ENCODE results near the gene CBFA2T2.

The CBFA2T2 gene

GRCh38 chr20:33656010-33656782 lies 166.3 kb downstream of the CBFA2T2 start:
- no peak for DNase-seq

- no peak for DNase-seq
These were observed 167.1 kb downstream of the CBFA2T2 start for GRCh38 chr20:33656783-33657703.

GRCh38 chr20:33657704-33658095 lies 167.8 kb downstream of the CBFA2T2 start:
- DNase-seq, result no peak

DNA sequence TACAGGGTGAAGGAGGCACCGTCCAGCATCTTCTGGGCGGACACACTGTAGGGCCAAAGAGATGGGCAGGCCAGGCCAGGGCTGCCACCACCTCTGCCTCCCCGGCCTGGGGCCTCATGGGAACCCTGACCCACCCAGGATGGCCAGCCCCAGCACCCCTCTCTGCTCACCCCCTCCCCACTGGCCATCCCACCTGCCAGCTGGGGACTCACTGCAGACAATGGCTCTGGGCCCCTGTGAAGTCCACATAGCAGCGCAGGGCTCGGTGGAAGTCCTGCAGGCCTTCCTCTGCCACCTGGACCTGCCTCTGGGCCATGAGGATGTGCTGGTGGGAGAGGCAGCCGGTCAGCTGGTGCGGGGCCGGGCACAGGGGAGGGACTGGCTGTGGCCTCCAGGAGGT lies 168.6 kb downstream of the CBFA2T2 start:
- no peak for DNase-seq

DNA sequence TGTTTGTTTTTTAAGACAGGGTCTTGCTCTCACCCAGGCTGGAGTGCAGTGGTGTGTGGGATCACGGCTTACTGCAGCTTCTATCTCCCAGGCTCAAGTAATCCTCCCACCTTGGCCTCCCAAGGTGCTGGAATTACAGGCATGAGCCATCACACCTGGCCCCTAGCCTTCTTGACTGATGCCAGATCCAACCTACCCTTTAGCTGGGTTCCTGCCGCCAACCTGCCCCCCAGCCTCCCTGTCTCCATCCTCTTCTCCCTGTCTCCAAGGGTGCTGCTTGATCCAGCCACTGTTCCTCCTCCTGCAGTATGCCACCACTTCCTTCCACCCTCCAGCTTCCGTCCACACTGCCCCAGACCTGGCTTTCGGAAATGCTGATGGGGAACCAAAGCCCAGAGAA lies 169.0 kb downstream of the CBFA2T2 start:
- no peak for DNase-seq

DNA sequence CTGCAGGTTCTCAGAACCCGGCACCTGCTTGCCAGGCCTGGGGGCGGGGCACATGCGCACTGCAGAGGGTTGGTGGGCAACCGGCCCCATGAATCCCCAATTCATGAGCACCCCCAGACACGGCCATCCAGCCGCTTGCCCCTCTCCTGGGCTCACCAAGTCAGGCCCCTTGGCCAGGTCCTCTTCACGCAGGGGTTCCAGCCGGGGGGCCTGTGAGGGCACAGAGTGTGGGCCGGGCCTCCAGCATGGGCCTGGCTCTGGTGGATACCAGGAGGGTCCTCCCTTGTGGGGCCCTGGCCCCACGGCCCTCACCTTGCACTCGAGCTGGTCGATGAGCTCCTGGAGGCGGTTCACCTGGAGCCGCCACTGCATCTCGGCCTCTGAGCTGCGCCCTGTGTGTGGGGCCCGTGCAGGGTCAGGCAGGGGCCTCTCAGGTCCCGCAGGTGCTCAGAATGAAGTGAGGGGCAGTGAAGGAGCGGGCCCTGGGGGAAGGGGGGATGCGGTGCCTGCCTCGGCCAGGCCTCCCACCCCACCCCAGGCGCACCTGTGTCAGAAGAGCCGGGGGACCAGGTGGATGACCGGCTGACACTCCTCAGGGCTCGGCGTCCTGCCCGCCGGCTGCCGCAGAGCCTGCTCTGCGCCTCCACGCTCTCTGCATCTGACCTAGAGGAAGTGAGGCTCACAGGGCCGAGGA lies 169.6 kb downstream of the CBFA2T2 start:
- DNase-seq, result no peak

DNA sequence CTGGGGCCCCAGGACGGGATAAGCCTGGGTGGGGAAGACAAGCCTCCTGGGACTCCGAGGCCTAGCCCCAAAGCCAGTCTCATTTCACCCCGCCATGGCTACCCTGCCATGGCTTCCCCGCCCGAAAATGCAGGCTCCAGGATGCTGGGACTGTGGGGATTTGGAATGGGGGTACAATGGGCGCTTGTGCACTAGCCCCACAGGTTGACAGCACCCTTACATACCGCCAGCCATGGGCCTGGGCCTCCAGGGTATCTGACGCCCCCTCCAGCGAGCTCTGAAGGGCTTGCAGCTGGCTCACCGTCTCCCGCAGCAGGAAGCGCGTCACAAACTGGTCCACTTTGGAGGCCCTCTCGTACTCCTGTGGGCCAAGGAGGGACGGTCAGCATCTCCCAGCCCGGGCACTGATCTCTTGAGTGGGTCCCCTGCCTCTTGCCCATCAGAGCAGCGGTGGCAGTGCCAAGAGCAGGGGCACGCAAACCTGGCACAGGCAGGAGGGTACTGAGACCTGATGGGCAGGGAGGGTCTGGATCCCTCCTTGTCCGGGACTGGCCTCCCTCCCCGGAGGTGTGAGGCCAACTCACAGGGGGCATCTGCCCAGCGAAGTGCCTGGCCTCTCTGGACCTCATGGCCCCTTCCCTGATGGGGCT lies 170.3 kb downstream of the CBFA2T2 start:
- DNase-seq, result no peak

DNA sequence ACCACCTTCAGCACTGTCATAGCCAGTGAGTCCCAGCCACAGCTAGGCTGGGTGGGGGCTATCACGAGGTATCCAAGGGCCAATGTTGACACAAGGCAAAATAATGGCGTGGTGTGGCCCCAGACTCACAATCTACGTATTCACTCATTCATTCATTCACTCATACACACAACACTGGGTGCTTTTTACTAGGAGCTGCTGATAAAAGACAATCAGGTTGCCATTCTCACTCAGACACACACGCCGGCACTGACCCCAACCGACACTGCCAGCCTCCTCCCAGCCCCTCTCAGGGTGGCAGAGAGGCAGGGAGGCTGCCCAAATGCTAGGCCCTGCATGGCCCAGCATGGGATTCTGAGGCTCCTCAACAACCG lies 170.8 kb downstream of the CBFA2T2 start:
- DNase-seq, result no peak

- DNase-seq, result no peak
These were observed 172.3 kb downstream of the CBFA2T2 start, which contains the start of gene C20orf144 for GRCh38 chr20:33662172-33662571. TSS of gene C20orf144 (plus strand) at chr20:33662327. CDS start at chr20:33662346, 19 bp downstream.

- peak; percentile 91 for DNase-seq
These were observed 173.5 kb downstream of the CBFA2T2 start for GRCh38 chr20:33663161-33664084.

- DNase-seq, result no peak
These were observed 174.3 kb downstream of the CBFA2T2 start for GRCh38 chr20:33664085-33664761.

- no peak for DNase-seq
These were observed 174.9 kb downstream of the CBFA2T2 start for GRCh38 chr20:33664762-33665144.

GRCh38 chr20:33666293-33667244 lies 176.7 kb downstream of the CBFA2T2 start, which contains the start of gene ACTL10:
TSS of gene ACTL10 (plus strand) at chr20:33666943. CDS start at chr20:33667498, 555 bp downstream.
- peak; percentile 99 for DNase-seq

- peak; percentile 55 for DNase-seq
These were observed 177.4 kb downstream of the CBFA2T2 start for GRCh38 chr20:33667245-33667675.

- peak; percentile 89 for DNase-seq
These were observed 178.0 kb downstream of the CBFA2T2 start for GRCh38 chr20:33667676-33668465.

DNA sequence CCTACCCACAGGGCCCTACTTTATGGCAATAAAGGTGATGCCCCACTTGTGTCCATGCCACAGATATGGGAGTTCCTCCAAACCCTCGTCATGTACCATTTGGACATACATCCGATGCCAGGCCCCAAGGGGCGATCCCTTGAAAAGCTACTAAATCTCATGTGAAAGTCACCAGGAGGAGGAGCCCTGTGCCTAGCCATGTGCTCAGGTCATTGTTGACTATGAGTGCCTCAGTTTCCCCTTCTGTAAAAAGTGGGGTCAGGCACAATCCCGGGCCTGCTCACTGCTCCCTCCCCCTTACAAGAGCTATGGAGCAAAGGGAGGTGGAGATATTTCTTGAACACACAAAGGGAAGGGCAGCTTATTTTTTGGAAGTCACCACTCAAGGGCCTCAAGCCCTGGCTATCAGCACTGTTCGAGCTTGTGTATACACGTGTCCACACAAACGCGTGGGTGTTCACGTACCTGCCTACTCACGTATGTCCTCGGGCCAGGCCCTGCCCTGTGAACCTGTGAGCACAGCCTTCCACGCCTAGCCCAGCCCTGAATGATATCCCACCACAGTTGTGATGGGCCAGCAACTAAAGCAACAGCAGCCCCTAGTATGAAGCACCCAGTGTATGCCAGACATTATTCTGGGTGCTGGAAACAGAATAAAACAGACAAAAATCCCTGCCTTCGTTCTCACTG lies 178.7 kb downstream of the CBFA2T2 start:
- DNase-seq, result no peak

- DNase-seq, result no peak
These were observed 179.3 kb downstream of the CBFA2T2 start for GRCh38 chr20:33669224-33669623.

Measured in hematopoietic multipotent progenitor cell treated with erythropoietin and hydrocortisone succinate and interleukin-3 and kit ligand, for 6 days (in vitro differentiated cells).